GM12873 (cell line): Measurements from ENCODE around the gene XYLT1.
A peak's percentile ranks its signal among the peaks of the same experiment; 100 is the strongest.

ENCODE experiments used
- TF ChIP-seq, protein P1 (sequence below): IDR thresholded peaks from 2 replicates; pipeline ENCODE4 v1.5.1; 2012; ENCODE audit warnings: low read depth, mild to moderate bottlenecking, moderate library complexity, low read length, control low read depth; ENCODE audit not compliant: insufficient read depth; ENCODE audit errors: missing control alignments

The XYLT1 gene

DNA sequence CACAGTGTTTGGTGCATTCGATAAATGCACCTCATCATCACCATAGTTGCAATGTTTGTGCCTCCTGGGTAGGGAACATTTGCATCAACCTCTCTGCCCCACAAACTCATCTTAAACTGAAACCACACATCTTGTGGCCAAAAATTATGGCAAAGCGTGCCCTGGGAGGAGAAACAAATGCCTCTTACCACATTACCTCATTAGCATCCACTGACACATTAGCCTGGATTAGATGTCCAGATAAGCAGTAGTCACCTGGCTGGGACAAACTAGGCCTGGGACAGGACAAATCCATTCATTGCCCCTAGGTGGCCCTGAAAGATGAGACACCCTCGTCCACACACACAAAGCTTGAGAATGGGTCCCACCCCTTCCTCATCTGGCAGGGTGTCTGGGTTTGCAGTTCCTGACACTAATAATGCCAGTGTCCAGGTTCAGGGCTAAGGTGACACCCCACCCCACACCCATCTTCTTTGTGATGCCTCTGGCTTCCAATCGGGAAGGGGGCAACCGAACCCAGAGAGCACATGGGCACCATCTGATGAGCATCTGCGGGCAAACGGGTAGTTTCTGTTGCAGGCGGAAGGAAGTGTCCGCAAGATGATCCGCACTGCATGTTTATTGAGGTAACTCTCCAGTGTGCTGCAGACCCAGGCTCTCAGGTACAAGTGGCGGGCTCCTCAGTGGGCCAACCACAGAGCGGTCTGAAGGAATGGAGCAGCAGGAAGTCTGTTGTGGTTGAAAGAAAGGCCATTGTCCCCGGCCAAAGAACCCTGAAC lies 8.6 kb downstream of the XYLT1 start:
- TF ChIP-seq, protein P1, sequence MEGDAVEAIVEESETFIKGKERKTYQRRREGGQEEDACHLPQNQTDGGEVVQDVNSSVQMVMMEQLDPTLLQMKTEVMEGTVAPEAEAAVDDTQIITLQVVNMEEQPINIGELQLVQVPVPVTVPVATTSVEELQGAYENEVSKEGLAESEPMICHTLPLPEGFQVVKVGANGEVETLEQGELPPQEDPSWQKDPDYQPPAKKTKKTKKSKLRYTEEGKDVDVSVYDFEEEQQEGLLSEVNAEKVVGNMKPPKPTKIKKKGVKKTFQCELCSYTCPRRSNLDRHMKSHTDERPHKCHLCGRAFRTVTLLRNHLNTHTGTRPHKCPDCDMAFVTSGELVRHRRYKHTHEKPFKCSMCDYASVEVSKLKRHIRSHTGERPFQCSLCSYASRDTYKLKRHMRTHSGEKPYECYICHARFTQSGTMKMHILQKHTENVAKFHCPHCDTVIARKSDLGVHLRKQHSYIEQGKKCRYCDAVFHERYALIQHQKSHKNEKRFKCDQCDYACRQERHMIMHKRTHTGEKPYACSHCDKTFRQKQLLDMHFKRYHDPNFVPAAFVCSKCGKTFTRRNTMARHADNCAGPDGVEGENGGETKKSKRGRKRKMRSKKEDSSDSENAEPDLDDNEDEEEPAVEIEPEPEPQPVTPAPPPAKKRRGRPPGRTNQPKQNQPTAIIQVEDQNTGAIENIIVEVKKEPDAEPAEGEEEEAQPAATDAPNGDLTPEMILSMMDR, result peak; percentile 58

DNA sequence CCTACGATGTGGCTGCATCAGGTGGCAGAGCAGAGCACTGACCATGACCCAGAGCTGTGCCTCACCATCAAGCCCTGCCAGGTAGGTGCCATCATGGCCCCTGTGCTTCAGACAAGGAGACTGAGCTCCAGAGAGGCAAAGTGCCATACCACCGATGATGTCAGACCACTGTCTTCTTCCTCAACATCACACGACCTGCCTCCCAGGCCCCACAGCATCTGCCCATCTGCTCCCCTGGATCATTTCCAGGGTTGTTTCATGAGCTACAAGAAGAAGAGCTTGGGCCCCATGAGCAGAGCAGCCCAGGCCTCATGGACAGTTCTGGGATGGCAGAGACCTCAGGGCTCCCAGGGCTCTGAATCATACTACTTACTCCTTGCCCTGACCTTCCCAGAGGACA lies 9.9 kb downstream of the XYLT1 start:
- TF ChIP-seq, protein P1, result no peak

DNA sequence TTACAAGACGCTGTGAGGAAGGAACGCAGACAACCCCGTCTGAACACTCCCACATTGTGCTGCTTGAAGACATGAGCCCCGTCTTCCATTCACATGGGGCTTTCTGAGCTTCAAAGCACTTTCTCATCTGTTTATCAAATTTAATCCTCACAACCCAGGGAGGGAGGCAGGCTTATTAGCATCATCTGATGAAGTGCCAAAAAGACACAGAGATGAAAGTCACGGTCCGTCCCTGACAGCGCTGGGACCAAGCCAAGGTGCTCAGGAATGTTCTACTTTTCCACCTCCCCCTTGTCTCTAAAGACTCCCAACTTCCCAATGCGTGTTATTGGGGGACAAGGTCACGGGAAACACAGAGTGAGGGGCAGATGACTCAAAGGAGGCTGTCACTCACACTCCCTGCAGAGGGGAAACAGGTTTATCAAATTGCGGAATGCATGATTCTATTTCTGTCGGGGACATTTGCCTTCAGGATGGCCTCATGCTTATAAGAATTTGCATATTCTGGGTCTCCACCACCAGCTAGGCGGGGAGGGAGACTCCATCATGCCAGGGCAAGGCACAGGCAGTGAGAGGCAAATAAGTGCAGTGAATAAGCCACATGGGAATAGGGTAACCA lies 10.7 kb downstream of the XYLT1 start:
- TF ChIP-seq, protein P1, result no peak

- TF ChIP-seq, protein P1, result no peak
Observed at GRCh38 chr16:17457997-17458396, 12.8 kb downstream of the XYLT1 start.

DNA sequence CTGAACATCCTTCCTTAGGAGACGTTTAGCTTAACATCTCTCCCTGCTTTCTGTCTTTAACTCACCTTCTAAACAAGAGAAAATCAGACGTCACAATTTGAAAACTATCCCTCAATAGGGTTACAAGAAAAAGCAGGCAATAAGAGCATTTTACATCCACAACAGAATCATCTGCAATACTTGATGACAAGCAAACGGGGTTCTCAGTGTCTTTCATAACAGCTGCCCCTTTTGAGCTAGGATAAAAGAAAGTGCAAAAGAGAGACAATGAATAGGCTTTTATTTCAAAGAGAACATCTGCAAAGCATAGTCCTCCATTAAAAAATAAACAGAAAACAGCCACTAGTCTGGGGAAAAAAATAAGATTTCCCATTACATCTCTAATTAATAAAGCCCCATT lies 13.2 kb downstream of the XYLT1 start:
- TF ChIP-seq, protein P1, result no peak

GRCh38 chr16:17454162-17454730 lies 16.5 kb downstream of the XYLT1 start:
- TF ChIP-seq, protein P1, result no peak

- TF ChIP-seq, protein P1, result no peak
Observed at GRCh38 chr16:17453364-17454038, 17.3 kb downstream of the XYLT1 start.
